G401.6 (cell line): ENCODE measurements around the gene BTNL8.

Experiments used
- FAIRE-seq: peaks from 2 replicates; lab custom pipeline; 2012; peaks lifted over from hg19 to GRCh38; lab: Jason Lieb, UNC

The BTNL8 gene, protein sequence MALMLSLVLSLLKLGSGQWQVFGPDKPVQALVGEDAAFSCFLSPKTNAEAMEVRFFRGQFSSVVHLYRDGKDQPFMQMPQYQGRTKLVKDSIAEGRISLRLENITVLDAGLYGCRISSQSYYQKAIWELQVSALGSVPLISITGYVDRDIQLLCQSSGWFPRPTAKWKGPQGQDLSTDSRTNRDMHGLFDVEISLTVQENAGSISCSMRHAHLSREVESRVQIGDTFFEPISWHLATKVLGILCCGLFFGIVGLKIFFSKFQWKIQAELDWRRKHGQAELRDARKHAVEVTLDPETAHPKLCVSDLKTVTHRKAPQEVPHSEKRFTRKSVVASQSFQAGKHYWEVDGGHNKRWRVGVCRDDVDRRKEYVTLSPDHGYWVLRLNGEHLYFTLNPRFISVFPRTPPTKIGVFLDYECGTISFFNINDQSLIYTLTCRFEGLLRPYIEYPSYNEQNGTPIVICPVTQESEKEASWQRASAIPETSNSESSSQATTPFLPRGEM

DNA sequence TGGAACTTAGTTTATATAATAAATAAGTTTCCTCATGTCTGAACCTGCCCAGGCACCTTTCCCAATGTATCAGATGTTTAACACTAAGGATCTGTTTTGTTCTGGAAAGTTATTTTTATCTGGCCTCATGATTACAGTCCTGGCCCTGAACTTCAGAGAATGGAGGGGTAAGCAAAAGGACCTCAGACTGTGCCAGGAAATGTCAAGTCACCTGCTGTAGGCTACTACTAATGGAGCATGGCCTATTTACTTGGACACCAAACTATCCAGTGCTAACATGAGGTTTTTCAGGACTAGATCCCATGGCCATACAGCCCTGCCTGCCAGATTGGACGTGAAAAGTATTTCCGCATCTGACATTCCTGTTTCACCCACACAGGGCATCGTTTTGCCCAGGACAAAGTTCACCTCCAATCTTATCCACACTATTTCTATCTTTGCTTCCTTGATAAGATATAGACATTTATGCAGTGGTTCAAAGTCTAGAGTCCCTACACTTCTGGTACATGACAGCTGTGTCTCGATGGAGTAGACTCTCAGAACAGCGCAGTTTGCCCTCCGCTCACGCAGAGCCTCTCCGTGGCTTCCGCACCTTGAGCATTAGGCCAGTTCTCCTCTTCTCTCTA lies at the start of gene BTNL8:
TSS of gene BTNL8 (plus strand) at position 539 of the 626 bp plus-strand sequence. CDS start 152 bp downstream, outside the sequence.
- FAIRE-seq: no peak

DNA sequence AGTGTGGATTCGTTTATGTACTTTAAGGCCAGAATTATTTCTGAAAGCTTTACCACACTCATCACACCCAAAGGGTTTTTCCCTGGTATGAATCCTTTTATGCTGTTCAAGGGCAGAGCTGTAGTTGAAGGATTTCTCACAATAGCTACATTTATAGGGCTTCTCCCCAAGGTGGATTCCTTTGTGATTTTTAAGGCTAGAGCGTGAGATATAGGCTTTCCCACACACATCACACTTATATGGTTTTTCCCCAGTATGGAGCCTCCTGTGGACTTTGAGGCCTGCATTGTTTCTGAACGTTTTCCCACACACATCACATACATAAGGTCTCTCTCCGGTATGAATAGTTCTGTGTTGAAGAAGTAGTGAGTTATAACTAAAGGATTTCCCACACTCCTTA lies 49.1 kb upstream of the BTNL8 start:
- no peak for FAIRE-seq

DNA sequence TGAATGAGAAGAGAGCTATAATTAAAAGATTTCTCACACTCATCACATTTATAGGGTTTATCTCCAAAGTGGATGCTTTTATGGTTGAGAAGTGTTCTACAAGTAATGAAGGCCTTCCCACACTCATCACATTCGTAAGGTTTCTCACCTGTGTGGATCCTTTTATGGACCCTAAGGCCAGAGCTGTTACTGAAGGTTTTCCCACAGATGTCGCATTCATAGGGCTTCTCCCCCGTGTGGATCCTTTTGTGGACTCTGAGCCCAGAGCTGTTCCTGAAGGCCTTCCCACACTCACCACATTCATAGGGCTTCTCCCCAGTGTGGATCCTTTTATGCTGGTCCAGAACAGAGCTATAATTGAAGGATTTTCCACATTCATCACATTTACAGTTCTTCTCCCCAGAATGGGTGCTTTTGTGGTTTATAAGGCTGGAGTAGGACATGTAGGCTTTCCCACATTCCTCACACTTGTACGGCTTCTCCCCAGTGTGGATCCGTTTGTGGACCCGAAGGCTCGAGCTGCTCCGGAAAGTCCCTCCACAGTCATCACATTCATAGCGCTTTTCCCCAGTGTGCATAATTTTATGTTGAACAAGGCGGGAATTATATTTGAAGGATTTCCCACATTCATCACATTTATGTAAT lies 48.4 kb upstream of the BTNL8 start:
- FAIRE-seq: no peak

DNA sequence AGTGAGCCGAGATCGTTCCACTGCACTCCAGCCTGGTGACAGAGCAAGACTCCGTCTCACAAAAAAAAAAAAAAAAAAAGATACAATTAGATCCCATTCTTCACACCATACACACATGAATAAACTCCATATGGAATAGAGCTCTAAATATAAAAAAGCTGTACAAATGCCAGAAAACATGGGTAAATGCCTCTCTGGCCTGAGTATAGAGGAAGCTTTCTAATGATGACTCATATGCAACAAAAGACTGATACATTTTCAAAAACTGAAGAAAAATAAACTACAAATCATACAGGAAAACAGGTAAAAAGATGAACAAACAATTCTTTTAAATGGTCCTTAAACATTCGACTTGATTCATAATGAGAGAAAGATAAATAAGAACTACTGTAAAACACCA lies 46.5 kb upstream of the BTNL8 start:
- FAIRE-seq: no peak

DNA sequence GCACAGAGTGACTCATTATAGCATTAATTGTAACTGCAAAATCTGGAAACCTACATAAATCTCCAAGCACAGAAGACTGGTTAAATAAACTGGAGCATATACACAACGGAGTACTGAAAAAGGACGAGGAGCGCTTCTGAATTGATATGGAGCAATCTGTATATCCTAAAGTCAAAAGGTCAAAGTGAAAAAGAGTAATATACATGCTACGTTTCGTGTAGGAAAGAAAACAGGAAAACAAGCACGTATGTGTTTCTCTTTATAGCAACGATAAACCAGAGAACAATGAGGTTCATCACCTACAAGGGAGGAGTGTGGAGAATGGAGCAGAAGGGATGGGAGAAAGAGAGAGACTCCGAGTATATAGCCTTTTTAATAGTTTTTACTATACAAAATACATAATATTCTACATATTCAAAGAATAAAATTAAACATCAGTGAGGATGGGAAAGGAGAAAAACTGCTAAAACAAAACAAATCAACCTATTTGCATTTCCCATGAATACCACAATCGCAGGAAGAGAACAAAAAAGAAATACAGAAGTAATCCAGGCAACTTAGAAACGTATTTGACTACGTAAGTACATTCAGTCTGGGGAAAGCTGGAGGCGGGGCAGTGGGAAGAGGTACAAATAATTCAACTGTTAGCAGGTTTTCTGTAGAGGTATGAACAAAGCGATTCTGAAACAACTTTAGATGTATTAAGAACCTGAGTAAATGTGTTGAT lies 45.7 kb upstream of the BTNL8 start:
- no peak for FAIRE-seq

DNA sequence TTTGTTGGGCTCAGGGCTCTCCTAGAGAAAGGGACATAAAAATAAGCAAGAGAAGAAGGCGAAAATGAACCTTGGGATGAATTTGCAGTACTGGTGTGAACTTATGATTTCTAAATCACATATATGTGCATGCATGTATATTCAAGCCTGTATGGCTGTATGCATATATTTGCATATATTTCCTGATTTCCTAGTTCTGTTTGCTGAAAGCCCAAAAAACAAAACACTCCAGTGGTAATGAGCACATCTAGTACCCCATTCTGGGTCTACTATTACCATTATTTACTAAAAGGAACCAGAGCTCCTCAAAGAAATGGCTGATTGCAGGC lies 45.1 kb upstream of the BTNL8 start:
- no peak for FAIRE-seq

DNA sequence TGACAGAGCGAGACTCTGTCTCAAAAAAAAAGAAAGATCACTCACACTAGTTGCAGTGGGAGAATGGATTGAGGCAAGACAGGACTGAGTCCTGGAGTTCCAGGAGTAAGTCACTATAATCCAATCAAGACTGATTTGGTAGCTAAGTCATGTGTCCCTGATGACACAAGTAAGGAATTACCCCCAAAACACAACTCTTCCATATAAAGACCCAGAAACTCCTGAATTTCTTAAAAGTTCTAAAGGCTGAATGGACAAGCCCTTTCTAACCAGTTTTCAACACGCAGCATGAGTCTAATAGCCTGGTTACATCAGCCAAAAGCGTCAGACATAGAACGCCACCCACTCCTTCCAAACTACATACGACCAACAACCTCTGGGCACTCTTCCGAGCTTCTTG lies 40.4 kb upstream of the BTNL8 start:
- FAIRE-seq: no peak

DNA sequence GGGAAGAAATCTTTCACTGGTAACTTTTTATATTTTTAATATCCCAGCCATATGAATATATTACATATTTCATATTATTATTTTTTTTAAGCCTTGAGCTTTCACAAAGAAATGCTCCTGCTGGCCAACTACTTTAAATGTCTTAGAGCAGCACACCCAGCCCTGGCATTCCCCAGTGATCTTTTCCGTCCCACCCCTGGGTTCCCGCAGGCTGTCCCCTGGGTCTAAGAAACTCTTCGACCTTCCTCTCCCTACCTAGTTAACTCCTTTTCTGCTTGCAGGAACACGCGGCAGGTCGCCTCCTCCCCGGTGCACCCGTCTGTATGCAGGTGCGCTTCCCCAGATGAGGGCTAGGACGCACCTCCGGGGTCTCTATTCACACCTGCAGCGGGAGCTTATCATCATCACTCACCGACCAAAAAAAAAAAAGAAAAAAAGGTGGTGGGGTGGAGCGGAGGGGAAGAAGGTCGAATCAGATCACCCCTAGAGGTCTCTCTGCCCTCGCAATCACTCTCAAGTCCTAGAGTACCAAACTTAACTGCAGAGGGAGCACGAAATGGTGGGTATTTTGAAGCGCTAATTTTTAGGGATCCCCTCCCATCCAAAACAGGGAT lies 38.6 kb upstream of the BTNL8 start:
- FAIRE-seq: no peak

DNA sequence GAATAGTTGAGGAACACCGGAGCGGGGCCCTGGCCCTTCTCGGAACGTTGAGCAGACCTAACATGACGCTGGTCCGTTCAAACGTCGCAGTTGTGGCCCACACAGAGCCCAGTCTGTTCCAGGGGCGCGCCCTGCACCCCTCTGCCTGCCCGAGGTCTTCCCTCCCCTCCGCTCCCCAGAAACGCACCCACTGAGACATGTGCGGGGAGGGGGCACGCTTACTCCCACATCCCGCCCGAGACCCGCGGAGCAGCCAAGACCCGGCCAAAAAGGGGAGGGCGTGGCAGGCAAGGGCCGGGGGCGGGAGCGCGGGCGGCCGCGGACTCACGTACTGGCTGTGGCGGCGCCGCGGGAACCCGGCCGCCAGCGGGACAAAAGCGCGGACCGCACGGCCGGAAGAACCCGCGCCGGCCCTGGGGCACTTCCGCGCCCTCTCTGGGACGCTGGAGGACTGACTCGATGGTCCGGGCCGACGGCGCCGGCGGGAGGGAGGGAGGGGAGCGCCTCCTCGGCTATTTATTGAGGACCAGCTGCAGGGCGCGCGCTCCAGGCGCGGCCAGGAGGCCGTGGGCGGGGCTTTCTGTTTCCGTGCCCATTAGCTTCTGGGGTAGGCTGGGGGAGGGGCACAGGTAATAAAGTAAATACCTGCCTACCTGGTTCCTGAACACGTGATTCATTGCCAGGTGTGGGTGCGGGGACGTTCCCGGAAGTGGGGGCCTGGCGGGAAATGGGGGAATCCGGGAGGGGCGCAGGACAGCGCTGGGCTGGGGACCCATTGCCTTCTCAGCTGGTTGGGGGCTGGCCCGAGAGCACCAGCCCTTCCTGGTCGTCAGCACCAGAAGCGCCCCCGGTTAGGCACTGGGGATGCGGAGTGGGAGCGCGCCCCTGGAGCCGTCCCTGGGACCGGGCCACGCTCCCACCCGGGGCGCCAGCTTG lies 37.8 kb upstream of the BTNL8 start, which contains the start of gene ZFP62:
TSS of gene ZFP62 (minus strand) at position 390 of the 936 bp plus-strand sequence. CDS start at position 333, 57 bp downstream.
- no peak for FAIRE-seq

DNA sequence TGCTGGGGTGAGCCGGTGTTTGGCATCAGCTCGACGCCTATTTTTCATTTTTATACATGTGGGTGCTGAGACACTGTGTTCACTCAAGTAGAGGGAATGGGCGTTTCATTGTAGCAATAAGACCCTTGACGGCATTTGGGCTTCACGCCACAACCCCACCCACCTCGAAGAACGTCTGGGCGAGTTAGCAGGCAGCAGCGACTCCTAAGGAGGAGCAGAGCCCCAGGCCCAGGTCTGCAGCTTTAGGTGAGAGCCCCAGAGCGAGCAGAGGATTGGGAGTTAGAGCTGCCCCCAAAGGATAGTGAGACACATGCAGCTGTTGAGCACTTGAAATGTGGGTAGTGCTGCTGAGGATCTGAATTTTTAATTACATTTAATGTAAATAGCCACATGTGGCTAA lies 36.3 kb upstream of the BTNL8 start:
- no peak for FAIRE-seq

DNA sequence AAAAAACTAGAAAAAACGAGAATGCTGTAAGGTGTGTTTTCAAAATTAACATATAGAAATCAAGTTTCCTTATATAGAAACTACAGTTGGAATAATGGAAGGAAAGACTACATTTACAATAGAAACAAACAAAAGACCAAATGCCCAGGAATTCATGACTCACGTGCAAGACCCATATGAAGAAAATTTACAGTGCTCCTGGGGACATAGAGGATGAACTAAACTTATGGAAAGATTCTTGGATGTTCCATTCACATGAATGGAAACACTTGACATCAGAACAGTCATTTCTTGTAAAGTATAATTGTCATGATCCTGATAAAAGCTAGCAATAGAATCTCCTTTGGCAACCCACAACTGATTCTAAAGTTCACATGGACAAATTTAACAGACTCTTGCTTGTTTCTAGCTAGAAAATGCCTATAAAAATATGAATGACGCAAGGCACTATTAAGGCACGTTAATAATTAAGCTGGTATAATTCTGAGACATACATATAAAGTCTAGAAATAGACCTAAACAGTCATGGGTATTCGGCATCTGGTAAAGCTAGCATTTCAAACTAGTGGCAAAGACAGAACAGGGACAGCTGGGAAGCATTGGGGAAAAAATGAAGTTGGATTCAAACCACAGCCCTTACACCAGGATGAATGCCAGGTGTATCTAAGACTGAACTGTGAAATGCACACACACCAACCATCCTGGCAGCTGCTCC lies 32.8 kb upstream of the BTNL8 start:
- no peak for FAIRE-seq

DNA sequence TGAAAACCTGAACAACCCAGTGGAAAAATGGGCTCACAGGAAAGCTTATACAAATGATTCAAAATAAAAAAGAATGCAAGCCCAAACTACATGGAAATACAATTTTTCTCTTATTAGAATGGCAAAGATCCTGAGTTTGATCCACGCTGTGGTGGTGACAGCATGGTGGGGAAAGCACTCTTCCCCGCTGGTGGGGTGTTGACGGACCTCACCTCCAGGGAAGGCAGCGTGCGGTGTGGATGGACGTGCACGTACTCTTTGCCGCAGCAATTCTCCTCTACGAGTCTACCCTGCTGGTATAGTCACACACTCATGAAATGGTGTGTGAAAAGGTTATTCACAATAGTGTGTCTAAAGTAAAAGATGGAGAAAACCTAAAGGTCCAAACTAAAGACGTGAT lies 32.0 kb upstream of the BTNL8 start:
- FAIRE-seq: no peak

DNA sequence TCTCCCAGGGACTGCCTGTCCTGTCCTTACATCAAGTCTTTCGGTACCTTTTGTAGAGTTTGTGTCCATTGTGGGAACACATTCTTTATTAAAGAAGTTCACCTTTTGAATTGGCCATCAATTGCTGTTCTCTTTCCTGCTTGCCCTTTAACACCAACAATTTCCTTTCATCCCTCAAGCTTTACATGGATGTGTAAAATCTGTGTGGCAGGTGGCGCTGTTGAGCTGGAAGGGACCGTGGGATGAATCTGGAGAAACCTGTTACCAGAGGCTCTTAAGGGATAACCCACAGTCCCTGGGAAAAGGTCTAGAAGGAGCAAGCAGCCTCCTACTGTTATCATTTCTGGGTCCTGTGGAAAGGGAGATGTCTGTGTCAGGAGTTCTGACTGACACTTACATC lies 30.0 kb upstream of the BTNL8 start:
- peak; percentile 87 for FAIRE-seq

DNA sequence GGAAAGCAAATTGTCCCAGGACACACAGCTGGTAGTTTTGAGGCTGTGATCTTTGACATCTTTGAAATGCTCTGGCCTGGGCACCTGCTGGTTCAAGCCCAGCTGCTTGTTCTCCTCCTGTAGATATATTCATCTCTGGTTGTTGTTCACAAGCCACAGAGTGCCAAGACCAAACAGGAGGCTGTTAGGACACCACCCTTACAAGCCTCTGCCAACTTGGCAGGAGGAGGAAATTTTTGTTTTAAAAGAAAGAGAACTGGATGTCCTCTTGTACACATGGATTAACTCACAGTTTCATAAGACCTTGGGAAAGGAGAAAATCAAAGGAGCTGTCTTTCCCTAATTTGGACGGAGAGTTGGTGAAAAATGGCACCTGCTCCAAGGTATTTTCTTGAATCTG lies 29.4 kb upstream of the BTNL8 start:
- FAIRE-seq: no peak

DNA sequence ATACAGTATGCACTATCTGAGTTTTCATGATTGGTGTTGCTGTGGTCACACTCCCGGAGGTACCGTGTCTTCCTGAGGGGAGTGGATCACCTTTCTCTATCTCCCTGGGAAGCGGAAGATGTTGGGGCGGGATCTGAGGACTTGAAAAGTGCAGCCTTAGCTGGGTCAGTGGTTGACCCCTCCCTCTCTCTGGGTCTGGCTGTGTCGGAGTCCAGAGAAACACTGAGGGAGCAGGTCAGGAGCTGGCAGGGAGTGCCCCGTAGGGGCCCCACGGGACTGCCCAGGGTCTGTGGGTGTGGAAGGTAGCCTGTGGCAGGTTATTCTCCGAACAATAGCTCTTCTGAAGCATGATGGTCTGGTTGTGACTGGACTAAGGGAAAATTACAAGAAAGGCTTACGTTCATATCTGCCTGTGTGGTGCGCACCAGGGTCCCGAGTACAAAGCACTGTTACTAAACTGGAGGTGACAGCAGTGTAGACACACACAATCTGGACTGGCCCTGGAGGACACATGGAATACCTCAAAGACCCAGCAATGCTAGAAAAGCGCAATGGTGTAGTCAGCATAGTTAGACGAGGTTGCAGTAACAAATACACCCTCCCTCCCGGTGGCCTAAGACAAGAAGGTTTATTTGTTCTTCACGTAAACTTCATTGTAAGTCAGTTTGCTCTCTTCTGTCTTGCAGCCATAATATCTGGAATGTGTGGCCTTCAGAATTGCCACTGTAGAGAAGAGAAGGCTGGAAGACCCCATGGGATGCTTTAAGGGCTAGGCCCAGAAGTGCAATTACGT lies 28.5 kb upstream of the BTNL8 start:
- no peak for FAIRE-seq

DNA sequence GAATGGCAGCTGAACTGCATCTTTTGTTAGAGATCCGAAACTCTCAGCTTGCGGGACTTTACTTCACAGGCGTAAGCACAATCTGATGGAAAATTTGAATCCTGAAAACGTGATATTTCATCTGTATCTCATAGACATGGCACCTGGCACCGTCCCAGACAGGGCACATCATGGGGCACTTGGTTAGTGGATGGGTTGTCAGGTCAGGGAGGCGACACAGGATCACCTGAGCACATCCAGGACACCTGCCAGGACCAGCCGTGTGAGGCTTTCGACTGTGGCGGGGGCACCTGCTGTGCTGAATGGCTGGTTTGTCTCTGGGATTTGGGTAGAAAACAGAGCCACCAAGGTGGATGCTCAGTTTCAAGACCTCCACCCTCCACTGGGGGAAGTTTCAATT lies 26.5 kb upstream of the BTNL8 start:
- FAIRE-seq: no peak

DNA sequence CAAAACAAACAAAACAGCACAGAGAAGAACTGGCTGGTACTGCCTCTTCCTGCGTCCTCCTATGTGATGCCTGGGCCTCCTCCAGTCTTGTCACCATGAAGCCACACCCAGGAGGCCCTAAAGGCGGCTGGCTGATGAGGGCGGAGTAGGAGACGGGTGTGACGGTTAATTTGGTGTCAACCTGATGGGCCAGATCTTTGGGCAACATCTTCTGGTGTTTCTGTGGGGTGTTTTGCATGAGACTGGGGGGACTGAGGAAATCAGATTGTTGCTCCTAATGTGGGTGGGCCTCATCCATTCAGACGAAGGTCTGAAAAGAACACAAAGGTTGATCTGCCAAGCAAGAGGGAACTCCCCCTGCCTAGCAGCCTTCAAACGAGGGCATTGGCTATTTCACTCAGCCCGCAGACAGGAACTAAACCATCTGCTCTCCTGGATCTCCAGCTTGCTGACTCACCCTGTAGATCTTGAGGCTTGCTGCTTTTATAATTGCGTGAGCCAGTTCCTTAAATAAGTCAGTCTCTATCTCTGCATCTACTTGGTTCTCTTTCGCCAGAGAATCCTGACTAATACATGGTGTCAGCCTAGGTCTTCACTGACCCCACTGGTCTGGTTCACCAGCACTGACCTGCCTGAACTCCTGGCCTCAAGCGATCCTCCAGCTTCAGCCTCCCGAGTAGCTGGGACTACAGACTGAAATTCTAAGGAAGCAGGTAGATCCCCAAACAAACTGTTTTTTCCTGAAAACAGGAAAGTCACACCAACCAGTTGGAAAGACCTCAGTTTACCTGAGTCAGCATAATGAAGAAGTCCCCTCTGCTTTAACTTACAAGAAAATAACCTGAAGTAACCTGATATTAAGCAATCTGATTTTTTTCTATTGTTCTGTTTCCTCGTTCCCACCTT lies 25.1 kb upstream of the BTNL8 start:
- FAIRE-seq: no peak

DNA sequence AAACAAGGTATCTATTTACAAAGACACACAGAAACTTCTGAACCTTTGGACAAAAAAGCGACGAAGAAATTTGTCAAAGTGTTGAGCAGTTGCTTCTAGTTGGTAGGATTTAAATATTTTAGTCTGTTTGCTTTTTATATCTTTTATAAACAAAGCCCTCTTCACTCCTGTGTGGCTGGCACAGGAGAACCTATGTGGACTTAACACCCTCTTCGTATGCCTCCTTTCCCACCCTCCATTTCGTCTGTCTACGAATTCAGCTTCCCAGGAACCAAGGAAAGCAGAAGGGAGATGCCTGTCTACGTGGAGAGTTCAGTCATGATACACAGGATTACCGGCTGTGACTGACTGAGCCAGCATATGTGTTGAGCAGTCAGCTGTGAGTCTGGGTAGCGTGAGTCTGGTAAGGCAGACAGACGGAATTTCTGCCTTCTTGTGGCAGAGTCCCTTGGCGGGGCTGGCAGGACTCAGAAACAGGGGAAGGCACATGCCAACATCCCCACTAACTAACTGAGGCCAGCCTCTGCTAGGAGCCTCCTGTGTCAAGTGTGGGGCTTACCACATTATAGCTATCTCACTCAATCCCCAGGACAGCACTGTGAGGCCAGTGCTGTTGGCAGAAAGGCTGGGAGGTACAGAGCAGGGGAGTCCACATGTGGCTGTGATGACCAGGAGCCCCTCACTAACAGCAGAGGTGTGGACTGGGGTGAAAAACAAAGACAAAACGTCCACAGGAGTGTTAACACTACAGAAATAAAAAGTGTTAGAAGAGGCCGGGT lies 24.0 kb upstream of the BTNL8 start:
- FAIRE-seq: no peak
